Panc1 (cell line): ENCODE data around the gene MOB4. TPM values are rescaled to one million over a fixed set of nuclear protein-coding genes. Genes with fewer than 3 reads are reported as not detected.
A peak's percentile ranks its signal among the peaks of the same experiment; 100 is the strongest.
"Not testable (repeated sequence)": the region's sequence is repeated elsewhere in the genome, so short reads cannot be mapped to it uniquely, and the experiment has no call there.

ENCODE experiments used
- ATAC-seq: fragments of 200-7000 bp; cut with Tn5 transposase; 2 replicates; pipeline ENCODE4 v1.9.1; 2020; ENCODE audit warnings: mild to moderate bottlenecking, moderate library complexity
- BruUV-seq: library from RNA; stranded (reverse); fragments of 400-500 nt; replicated peaks from 2 replicates; lab custom pipeline; 2021; lab: Mats Ljungman, UMichigan
- CTCF ChIA-PET: fragments of 300-600 bp; sonication (Branson Sonifier 250); formaldehyde crosslinking; loops from one replicate; lab custom pipeline; 2022; ENCODE audit warnings: antibody characterized with exemption; lab: Charles Lee
- POLR2A ChIA-PET: fragments of 300-600 bp; sonication (Branson Sonifier 250); formaldehyde crosslinking; loops from one replicate; lab custom pipeline; 2022; ENCODE audit warnings: antibody characterized with exemption; lab: Charles Lee
- DNase-seq: peaks from one replicate; pipeline ENCODE4 v3.0.0-alpha.2; 2010; ENCODE audit warnings: low read depth, low spot score
- H3K27ac ChIP-seq: 2 replicates; pipeline ENCODE4 v1.5.1; 2011; ENCODE audit warnings: mild to moderate bottlenecking, low read length, inconsistent platforms
- H3K27me3 ChIP-seq: fragments of 200-500 bp; sonication (Bioruptor generic); 2 replicates; pipeline ENCODE4 v1.6.0; 2014; ENCODE audit warnings: low read length, inconsistent platforms; ENCODE audit not compliant: control insufficient read depth, insufficient read depth
- H3K36me3 ChIP-seq: fragments of 200-500 bp; sonication (Bioruptor generic); 2 replicates; pipeline ENCODE4 v1.5.1; 2014; ENCODE audit warnings: inconsistent platforms, mild to moderate bottlenecking, low read length, moderate library complexity; ENCODE audit not compliant: control insufficient read depth, insufficient read depth
- H3K4me1 ChIP-seq: 2 replicates; pipeline ENCODE4 v1.5.1; 2011; ENCODE audit warnings: inconsistent platforms, mild to moderate bottlenecking, low read length, moderate library complexity; ENCODE audit not compliant: control insufficient read depth, insufficient read depth
- H3K4me3 ChIP-seq, 2 experiments: 2 replicates each; pipeline ENCODE4 v1.5.1; 2011 to 2012; ENCODE audit warnings: low read depth in 2 of 2, low read length in 2 of 2, mild to moderate bottlenecking in 2 of 2, inconsistent platforms in 1 of 2, moderate library complexity in 1 of 2
- H3K9me3 ChIP-seq: fragments of 200-500 bp; sonication (Bioruptor generic); 2 replicates; pipeline ENCODE4 v1.5.1; 2014; ENCODE audit warnings: low read depth, mild to moderate bottlenecking, inconsistent platforms, low read length, moderate library complexity; ENCODE audit not compliant: control insufficient read depth, insufficient read depth
- POLR2AphosphoS5 ChIP-seq: IDR thresholded peaks from 2 replicates; pipeline ENCODE4 v1.6.1; 2012; ENCODE audit warnings: mild to moderate bottlenecking, low read depth, low read length, moderate library complexity
- SIN3A ChIP-seq: IDR thresholded peaks from 2 replicates; pipeline ENCODE4 v1.6.1; 2012; ENCODE audit warnings: low read depth, mild to moderate bottlenecking, low read length, moderate library complexity, borderline replicate concordance; ENCODE audit not compliant: insufficient read depth
- TCF7L2 ChIP-seq: IDR thresholded peaks from 2 replicates; pipeline ENCODE4 v1.6.1; 2011; ENCODE audit warnings: mild to moderate bottlenecking, low read depth, low read length, inconsistent platforms
- in situ Hi-C: cut with HindIII; loops from 2 replicates; pipeline ENCODE4 v1.10.0; 2016; ENCODE audit warnings: low sequenced_read_pairs, low pct_unique_long_range_greater_than_20kb
- intact Hi-C: fragments of 100-400 bp; cut with micrococcal nuclease; formaldehyde crosslinking; loops from one replicate; pipeline ENCODE4 v1.10.0; 2022; ENCODE audit not compliant: unreplicated experiment
- total RNA-seq: library from RNA; stranded (reverse); gene quantifications from one replicate; pipeline ENCODE4 v1.2.1, GENCODE V29; 2021; ENCODE audit not compliant: unreplicated experiment
- TF ChIP-seq, protein P1 (sequence below), 2 experiments: IDR thresholded peaks; 2 replicates each; pipeline ENCODE4 v1.6.1; 2011 to 2012; ENCODE audit warnings: low read depth in 2 of 2, control low read depth in 1 of 2, low read length in 1 of 2, mild to moderate bottlenecking in 1 of 2, moderate library complexity in 1 of 2; ENCODE audit not compliant: insufficient read depth in 1 of 2
- TF ChIP-seq, protein P2 (sequence below): fragments of 450-650 bp; IDR thresholded peaks from 2 replicates; pipeline ENCODE4 v1.5.1; 2017; ENCODE audit warnings: mild to moderate bottlenecking

MOB4 gene
- total RNA-seq, 1 experiment from 2014 or later: 25.6 TPM

DNA sequence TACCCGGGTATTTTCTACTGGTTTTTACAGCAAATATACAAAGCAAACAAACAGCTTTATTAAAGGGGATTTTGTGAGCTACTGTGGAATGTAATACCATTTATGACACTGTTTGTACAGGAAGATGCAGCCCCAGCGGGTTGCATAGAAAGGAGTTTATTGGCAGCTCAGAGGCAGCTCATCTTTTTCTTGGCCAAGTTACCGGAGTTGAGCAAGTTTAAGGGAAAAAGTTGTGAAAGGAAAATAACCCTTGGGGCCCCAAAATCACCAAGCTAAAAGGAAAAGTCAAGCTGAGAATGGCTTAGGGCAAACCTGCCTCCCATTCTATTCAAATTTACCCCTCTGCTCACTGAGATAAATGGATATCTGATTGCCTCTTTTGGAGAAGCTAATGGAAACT, 60.8 kb downstream of the MOB4 start:
- ChIA-PET CTCF (no interaction called here), POLR2A (no interaction called here)
- Histone ChIP-seq H3K4me1 (no peaks in the 10 kb centered on the region), H3K9me3 (no peaks in the 10 kb centered on the region), H3K36me3 (no peaks in the 10 kb centered on the region), H3K4me3 (no peak overlapping the region), H3K27ac (no peak overlapping the region), H3K27me3 (no peaks in the 10 kb centered on the region)
- intact Hi-C loops: no loop called here
- peak; percentile 64; the same call in 1 of the 2 replicates for ATAC-seq
- in situ Hi-C loops: no loop called here
- no TSS peak for BruUV-seq
- no peak for DNase-seq
- TF ChIP-seq, protein P1, sequence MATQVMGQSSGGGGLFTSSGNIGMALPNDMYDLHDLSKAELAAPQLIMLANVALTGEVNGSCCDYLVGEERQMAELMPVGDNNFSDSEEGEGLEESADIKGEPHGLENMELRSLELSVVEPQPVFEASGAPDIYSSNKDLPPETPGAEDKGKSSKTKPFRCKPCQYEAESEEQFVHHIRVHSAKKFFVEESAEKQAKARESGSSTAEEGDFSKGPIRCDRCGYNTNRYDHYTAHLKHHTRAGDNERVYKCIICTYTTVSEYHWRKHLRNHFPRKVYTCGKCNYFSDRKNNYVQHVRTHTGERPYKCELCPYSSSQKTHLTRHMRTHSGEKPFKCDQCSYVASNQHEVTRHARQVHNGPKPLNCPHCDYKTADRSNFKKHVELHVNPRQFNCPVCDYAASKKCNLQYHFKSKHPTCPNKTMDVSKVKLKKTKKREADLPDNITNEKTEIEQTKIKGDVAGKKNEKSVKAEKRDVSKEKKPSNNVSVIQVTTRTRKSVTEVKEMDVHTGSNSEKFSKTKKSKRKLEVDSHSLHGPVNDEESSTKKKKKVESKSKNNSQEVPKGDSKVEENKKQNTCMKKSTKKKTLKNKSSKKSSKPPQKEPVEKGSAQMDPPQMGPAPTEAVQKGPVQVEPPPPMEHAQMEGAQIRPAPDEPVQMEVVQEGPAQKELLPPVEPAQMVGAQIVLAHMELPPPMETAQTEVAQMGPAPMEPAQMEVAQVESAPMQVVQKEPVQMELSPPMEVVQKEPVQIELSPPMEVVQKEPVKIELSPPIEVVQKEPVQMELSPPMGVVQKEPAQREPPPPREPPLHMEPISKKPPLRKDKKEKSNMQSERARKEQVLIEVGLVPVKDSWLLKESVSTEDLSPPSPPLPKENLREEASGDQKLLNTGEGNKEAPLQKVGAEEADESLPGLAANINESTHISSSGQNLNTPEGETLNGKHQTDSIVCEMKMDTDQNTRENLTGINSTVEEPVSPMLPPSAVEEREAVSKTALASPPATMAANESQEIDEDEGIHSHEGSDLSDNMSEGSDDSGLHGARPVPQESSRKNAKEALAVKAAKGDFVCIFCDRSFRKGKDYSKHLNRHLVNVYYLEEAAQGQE (IDR thresholded peaks at IDR 0.05; ENCODE audit: insufficient read depth in 1 of 2, low read depth in 2 of 2, low read length in 1 of 2): no peak
- no peak for TF ChIP-seq POLR2AphosphoS5
- no peak for TF ChIP-seq TCF7L2
- no peak for TF ChIP-seq SIN3A
- TF ChIP-seq, protein P2, sequence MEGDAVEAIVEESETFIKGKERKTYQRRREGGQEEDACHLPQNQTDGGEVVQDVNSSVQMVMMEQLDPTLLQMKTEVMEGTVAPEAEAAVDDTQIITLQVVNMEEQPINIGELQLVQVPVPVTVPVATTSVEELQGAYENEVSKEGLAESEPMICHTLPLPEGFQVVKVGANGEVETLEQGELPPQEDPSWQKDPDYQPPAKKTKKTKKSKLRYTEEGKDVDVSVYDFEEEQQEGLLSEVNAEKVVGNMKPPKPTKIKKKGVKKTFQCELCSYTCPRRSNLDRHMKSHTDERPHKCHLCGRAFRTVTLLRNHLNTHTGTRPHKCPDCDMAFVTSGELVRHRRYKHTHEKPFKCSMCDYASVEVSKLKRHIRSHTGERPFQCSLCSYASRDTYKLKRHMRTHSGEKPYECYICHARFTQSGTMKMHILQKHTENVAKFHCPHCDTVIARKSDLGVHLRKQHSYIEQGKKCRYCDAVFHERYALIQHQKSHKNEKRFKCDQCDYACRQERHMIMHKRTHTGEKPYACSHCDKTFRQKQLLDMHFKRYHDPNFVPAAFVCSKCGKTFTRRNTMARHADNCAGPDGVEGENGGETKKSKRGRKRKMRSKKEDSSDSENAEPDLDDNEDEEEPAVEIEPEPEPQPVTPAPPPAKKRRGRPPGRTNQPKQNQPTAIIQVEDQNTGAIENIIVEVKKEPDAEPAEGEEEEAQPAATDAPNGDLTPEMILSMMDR: no peak

DNA sequence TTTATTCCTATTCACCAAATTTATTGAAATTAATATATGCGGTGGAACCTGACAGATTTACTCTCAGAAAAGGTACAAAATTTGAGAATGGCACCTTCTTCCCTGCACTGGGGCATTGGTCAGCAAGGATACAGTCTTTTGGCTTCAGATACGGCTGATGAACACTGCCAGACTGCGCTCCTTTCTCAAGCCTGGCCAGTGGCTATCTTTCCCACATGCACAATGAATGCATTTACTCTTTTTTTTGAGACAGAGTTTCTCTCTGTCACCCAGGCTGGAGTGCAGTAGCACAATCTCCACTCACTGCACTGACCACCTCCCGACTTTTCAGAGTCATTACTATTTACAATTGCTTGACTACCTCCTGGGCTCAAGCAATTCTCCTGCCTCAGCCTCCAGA, 61.6 kb downstream of the MOB4 start:
- no peak overlapping the region for H3K4me3 ChIP-seq
- ChIA-PET CTCF (no interaction called here), POLR2A (no interaction called here)
- no peak overlapping the region for H3K27ac ChIP-seq
- H3K27me3 ChIP-seq: no peaks in the 10 kb centered on the region
- in situ Hi-C loops (no loop called here), intact Hi-C loops (no loop called here)
- H3K4me1 ChIP-seq: no peaks in the 10 kb centered on the region
- no peaks in the 10 kb centered on the region for H3K36me3 ChIP-seq
- BruUV-seq: no TSS peak
- ATAC-seq: no peak
- H3K9me3 ChIP-seq: no peaks in the 10 kb centered on the region
- DNase-seq: no peak
- TF ChIP-seq TCF7L2: no peak
- TF ChIP-seq, protein P1 (IDR thresholded peaks at IDR 0.05; ENCODE audit: insufficient read depth in 1 of 2, low read depth in 2 of 2, low read length in 1 of 2): no peak
- no peak for TF ChIP-seq SIN3A
- TF ChIP-seq, protein P2: no peak
- no peak for TF ChIP-seq POLR2AphosphoS5

DNA sequence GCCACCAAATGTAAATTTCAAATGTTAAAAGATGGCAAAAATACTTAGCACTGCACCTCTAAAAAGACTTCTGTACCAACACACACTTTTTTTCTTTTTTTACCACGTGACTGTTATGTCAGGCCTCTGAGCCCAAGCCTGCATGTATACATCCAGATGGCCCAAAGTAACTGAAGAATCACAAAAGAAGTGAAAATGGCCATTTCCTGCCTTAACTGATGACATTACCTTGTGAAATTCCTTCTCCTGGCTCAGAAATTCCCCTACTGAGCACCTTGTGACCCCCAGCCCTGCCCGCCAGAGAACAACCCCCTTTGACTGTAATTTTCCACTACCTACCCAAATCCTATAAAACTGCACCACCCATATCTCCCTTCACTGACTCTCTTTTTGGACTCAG, 62.4 kb downstream of the MOB4 start:
- BruUV-seq, H3K9me3 ChIP-seq, POLR2A ChIA-PET, CTCF ChIA-PET, H3K27ac ChIP-seq, DNase-seq, H3K36me3 ChIP-seq, in situ Hi-C loops, H3K4me1 ChIP-seq, H3K4me3 ChIP-seq, H3K27me3 ChIP-seq, ATAC-seq, intact Hi-C loops: not testable (repeated sequence)

DNA sequence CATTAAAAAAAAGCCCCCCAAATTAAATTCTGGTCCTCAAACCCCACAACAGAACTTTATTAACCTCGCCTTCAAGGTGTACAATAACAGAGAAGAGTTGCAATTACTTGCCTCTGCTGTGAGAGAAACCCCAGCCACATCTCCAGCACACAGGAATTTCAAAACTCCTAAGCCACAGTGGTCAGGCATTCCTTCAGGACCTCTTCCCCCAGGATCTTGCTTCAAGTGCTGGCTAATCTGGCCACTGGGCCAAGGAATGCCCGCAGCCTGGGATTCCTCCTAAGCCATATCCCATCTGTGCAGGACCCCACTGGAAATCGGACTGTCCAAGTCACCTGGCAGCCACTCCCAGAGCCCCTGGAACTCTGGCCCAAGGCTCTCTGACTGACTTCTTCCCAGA, 64.3 kb downstream of the MOB4 start:
- H3K9me3 ChIP-seq, POLR2A ChIA-PET, H3K36me3 ChIP-seq, intact Hi-C loops, ATAC-seq, BruUV-seq, H3K27me3 ChIP-seq, H3K4me3 ChIP-seq, in situ Hi-C loops, H3K4me1 ChIP-seq, H3K27ac ChIP-seq, DNase-seq, CTCF ChIA-PET: not testable (repeated sequence)
